HG02938 (cell line): ENCODE measurements around the gene MBTPS1.

Source experiments
- ATAC-seq: cut with Tn5 transposase; IDR thresholded peaks from one replicate; pipeline ENCODE4 v1.9.1; 2021; ENCODE audit warnings: mild to moderate bottlenecking, moderate library complexity; ENCODE audit not compliant: unreplicated experiment

The MBTPS1 gene

DNA sequence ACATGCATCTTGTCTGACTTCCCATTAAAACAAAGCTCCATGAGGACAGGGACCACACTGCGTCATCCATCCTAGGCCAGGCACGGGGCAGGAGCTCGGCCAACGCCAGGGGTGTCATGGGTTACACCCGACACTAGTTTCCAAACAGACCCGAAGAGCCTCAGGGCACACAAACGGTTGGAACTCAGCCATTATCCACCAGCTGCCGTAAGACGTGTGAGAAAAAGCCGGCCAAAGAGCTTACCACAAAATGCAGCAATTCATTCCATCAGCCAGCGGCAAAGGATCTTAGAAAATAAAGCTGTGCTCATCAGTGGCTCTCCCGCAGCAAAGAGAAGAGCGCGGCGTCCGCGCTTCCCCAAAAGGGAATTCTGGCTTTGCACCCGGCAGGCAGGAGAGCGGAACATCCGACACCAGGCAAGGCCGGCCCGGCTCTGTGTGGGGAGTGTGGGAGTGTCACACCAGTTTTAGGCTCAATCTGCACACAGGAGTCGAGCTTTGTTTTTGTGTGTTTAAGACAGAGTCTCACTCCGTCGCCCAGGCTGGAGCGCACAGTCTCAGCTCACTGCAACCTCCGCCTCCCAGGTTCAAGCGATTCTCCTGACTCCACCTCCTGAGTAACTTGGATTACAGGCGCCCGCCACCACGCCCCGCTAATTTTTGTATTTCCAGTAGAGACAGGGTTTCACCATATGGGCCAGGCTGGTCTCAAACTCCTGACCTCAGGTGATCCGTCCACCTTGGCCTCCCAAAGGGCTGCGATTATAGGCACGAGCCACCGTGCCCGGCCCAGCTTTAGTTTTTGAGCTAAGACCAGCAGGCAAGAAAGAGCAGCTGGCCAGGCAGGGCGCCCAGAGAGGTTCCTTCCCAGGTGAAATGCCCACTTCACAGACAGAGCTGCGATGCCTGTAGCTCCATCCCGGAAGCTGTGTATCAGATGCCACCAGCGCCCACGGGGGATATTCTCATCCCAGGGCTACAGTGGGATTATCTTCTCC lies 75.6 kb downstream of the MBTPS1 start:
- ATAC-seq, result no peak

DNA sequence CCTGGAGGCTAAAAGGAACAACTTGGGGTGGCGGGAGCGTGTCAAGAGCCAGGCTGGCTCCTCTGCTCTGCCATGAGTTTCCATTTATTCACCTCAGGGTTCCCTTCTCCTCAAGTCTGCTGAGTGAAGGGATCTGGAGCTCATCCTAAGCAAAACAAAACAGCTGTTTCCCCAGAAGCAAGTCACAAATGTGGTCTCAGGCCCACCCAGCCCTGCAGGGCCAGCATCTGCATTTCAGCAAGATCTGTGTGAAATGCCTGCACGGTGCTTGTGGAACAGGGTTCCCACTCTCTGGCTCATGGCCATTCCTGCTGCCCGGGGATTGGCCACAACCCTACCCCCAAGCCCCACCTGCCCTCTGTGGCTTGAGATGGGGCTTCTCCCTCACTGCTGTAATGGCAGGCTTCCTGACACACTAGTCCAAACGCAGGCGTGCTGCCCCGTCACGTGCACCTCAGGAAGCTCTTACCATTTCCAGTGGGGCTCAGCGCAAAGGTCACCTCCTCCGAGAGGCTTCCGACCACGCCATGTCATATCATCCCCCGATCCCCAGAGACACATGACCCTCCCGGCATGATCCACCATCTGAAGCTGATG lies 76.4 kb downstream of the MBTPS1 start:
- no peak for ATAC-seq

GRCh38 chr16:84039696-84040095 lies 77.0 kb downstream of the MBTPS1 start:
- no peak for ATAC-seq

DNA sequence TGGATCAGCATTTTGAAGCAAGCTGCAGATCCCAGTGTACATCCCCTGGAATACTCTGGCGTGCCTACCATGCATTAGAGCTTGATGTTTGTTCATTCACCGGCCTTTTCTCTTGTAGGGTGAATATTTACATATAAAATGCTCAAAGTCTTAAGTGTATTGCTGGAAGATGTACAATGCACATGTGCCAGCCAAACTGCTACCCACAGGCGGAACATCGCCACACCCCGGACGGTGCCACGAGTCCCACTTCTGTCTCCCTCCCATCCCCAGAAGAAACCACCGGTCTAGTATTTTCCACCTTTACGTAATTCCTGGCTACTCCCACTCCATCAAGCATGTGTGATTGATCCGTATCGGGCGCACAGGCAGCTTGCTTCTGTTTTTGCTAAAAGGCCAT lies 78.3 kb downstream of the MBTPS1 start:
- ATAC-seq, result no peak

DNA sequence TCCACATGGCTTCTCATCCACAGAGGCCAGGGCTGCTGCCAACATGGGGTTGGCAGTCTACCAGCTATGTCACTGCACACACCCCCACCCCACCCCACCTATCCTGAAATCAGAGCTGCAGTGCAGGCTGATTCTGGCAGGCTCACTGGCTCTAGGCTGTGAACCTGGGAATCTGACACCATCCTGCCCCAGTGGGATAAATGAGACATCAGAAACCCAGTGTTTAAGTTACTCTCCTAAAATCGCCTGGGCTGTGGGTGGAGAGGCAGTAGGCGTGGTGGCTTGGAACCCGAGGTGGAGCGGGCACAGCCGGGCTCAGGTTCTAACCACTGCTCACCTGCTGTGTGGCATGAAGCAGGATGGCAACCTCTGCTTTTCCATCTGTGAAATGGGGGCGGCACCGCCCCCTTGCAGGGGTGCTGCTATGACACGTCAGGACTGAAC lies 79.7 kb downstream of the MBTPS1 start:
- no peak for ATAC-seq

DNA sequence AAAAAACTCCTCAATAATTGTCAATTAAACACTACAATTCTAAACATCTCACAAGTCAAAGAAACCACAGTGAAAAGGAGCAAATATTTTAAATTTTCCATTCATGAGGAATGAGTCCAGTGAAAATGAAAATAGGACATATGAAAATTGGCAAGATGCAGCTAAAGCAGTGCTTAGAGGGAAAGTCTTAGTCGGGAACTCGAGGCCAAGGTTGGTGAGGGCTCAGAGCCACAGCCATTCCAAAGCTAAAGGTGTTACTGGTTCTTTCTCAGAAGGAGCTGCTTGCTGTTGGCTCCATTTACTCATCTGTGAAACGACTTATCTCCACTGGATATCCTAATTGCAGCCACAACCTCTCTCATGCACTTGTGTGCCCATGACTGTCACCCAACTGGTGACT lies 80.6 kb downstream of the MBTPS1 start:
- no peak for ATAC-seq

DNA sequence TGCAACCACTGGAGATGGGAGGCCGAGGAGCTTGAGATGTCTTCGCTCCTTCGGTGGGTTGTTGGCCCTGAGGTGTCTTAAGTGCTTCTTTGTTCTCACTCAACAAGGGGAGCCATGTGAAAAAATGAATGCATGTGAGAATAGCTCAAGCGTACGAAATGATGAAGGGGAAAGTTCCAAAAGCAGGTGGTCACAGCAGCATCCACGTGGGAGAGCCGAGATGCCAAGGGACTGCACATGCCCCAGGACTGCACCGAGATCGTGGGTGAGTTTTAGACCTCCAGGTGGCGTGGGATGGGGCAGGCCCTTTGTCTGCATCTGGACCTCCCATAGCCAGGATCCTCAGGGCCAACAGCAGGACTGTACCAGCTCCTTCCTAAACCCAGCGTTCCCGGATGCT lies 82.2 kb downstream of the MBTPS1 start:
- ATAC-seq, result no peak

- ATAC-seq, result no peak
These were observed 83.2 kb downstream of the MBTPS1 start for GRCh38 chr16:84033251-84034195.

- ATAC-seq, result no peak
These were observed 84.1 kb downstream of the MBTPS1 start for GRCh38 chr16:84032458-84033178.

DNA sequence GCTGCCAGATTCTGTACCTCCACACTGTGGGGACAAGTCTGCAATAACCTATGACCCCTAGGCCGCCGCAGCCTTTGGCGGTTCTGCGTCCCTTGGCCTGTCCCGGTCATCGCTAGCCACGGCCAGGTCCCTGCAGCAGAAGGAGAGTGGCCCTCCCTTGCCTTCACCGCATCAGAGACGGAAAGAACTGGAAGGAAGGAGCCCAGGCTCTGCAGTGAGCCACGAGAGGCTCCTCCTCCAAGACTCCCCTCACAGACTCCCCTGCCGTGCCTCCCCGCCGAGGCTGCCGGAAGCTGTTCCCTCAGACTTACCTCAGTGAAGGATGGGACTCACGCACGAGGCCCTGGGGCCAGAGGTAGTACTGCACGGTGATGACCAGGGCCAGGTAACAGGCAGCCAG lies 85.2 kb downstream of the MBTPS1 start:
- ATAC-seq, result no peak

- ATAC-seq, result no peak
These were observed 87.3 kb downstream of the MBTPS1 start for GRCh38 chr16:84029297-84030047.

DNA sequence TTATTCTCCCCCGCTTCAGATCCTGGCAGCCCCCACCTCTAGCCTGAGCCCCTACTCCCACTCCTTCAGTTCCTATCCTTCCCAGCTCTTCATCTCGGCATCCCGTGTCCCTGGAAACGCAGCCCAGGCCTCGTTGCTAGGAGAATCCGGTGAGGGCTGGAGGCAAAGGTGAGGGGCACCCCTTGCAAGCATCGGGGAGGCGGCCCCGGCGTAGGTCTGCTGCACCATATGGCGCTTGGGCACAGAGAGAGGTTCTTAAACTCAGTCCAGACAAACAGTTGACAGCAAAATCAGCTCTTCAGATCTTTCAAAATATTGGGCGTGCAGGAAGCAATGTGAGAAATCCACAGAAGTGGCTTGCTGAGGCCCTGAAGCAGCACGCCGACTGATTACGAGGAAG lies 89.1 kb downstream of the MBTPS1 start:
- no peak for ATAC-seq

GRCh38 chr16:84026606-84027005 lies 90.1 kb downstream of the MBTPS1 start:
- ATAC-seq, result no peak

DNA sequence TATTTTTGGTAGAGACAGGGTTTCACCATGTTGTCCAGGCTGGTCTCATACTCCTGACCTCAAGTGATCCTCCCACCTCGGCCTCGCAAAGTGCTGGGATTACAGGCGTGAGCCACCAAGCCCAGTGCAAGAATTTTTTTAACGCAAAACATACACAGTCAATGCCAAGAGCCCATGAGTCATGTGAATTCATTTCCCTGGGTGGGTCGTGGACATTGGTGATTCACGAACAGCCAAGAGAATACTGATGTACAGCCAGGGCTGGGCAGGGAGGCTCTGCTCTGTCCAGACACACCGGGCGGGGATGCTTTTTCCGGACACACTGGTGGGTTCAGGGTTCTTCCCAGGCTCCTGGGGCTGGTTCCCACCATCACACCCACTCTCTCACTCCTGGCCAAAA lies 91.9 kb downstream of the MBTPS1 start:
- no peak for ATAC-seq

- ATAC-seq, result no peak
These were observed 94.1 kb downstream of the MBTPS1 start for GRCh38 chr16:84022644-84023043.

DNA sequence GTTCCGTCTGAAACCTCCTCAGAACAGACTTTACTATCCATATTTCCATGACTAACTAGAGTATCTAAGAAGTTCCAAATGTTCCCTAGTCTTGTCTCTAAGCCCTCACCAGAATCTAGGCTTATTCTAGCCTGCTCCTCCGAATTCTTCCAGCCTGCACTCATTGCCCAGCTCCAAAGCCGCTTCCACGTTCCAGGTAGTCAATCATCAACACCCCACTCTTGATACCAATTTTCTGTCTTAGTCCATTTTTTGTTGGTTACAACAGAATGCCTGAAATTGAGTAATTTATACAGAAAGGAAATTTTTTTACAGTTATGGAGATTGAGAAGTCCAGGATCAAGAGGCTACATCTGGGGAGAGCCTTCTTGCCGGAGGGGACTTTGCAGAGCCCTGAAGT lies 95.3 kb downstream of the MBTPS1 start:
- ATAC-seq, result no peak

GRCh38 chr16:84020353-84020752 lies 96.4 kb downstream of the MBTPS1 start:
- no peak for ATAC-seq

DNA sequence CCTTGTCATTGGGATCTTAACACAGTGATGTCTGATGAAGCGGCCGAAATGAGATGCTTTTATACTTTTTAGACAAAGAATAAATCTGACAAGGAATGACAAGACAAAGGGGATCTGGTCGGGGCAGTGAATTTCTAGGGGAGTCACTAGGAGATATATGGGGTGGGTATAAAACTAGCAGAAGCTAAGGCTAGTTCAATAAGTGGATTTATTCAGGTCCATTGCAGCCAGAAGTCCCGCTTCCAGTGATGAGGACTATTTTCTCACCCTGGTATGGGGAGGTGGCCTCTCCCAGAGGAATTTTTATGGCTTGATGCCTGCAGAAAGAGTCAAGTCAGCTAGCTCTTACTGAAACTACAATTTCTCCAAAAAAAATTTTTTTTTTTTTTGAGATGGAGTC lies 98.0 kb downstream of the MBTPS1 start:
- ATAC-seq, result no peak

DNA sequence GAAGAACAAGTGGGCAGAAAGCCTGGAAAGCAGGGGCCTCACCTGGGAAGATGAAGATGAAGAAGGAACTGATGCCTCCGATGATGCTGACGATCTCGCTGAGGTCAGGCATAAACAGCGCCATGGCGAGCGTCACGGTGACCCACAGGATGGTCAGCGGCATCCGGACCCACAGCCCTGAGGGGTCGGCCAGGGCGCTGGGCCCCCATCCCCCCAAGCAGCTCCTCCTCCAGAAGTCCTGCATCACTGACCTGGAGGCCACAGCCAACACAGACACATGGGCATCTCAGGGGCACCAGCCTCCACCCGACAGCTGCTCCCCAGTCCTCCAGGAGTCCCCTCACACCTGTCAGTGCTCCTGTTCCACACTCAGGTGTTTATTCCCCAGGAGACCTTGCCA lies 100.3 kb downstream of the MBTPS1 start:
- no peak for ATAC-seq

- ATAC-seq, result no peak
These were observed 101.3 kb downstream of the MBTPS1 start for GRCh38 chr16:84015399-84015798.
